ENCODE measurements around the gene ANTXR1.

The ANTXR1 gene

DNA sequence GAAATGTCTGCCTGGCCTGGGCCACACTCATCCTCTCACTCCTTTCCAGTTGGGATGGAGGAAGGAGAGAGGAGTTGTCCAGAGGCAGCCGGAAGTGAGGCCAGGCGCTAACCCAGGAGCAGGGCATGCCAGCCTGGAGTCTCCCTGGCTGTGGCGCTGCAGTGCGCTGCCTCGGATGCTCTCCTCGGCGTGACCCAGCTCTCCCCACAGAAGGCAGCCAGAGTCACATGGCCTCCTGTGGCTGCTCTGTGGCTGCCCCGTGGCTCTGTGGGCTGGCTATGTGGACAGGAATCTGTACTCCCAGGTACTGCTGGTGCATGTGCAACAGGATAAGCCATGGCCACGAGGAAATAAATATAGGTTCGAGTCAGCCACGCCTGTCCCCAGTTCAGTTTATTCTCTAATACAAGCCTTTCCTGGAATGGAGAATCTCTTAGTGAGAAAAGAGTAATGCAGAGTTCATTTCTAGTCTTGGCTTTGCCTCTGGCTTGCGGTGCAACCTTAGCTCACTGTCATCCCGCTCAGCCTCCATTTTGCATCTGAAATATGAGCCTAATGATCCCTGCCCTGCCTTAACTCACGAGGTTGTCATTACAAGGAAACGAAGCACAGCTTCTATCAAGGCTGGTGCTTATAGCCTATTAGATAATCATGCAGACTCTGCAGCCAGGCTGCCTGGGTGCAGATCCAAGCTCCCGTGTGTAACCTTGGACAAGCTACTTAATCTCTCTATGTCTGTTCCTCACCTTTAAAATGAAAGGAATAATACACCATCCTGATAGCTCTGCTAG, 106.3 kb downstream of the ANTXR1 start:
- Mint-ChIP-seq H3K9me3 (no peaks in the 10 kb centered on the region), H3K4me1 (no peaks in the 10 kb centered on the region), H3K4me3 (no peak overlapping the region), H3K27ac (no peak overlapping the region), H3K27me3 (peaks cover 3% of the 10 kb centered on the region), H3K36me3 (no peaks in the 10 kb centered on the region)
- ATAC-seq (ENCODE audit: low read depth) = no peak
- DNase-seq (ENCODE audit: low spot score in 2 of 2) = no peak

DNA sequence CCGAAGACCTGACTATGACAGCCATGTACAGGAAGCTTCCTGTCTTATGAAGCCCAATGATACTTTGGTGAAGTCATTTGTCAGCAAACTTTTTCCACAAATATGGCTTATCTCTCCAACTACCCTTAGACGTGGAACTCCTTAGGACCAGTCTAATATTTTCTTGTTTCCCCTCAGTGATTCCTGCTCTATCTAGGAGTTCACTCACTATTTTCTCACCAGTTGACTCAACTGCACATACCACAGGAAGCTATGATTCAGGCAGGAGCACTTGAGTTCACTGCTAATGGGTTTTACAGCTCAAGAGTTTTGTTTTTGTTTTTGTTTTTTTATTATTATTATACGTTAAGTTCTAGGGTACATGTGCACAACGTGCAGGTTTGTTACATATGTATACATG, 109.3 kb downstream of the ANTXR1 start:
- Mint-ChIP-seq H3K4me1 (no peaks in the 10 kb centered on the region), H3K36me3 (no peaks in the 10 kb centered on the region), H3K4me3 (no peak overlapping the region), H3K27me3 (peaks cover 11% of the 10 kb centered on the region), H3K27ac (no peak overlapping the region), H3K9me3 (no peaks in the 10 kb centered on the region)
- ATAC-seq (ENCODE audit: low read depth) = no peak
- no peak for DNase-seq (ENCODE audit: low spot score in 2 of 2)

DNA sequence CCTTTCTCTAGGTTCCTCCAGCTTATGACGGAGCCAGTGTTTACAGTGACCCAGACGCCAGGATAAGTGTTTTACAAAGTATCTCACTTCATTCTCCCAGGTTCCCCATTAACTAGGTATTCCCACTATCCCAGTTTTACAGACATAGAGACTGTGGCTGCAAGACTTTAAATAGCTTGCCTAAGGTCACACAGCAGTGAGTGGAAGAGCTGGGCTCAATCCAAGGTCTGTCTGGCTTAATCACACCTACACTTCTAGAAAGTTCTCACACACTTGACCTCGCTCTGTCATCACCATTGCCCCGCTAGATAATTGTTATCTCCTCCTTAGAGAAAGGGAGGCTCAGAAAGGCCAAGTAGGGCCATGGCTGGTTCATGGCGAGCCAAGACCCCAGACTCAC, 110.2 kb downstream of the ANTXR1 start:
- DNase-seq (ENCODE audit: low spot score in 2 of 2) = no peak
- Mint-ChIP-seq H3K9me3 (no peaks in the 10 kb centered on the region), H3K36me3 (no peaks in the 10 kb centered on the region)

GRCh38 chr2:69124343-69124742, 111.4 kb downstream of the ANTXR1 start:
- no peak overlapping the region for H3K4me3 Mint-ChIP-seq
- no peaks in the 10 kb centered on the region for H3K36me3 Mint-ChIP-seq
- H3K27me3 Mint-ChIP-seq = peaks cover 13% of the 10 kb centered on the region
- ATAC-seq (ENCODE audit: low read depth) (no peak), DNase-seq (ENCODE audit: low spot score in 2 of 2) (no peak)
- no peaks in the 10 kb centered on the region for H3K4me1 Mint-ChIP-seq
- no peaks in the 10 kb centered on the region for H3K9me3 Mint-ChIP-seq
- no peak overlapping the region for H3K27ac Mint-ChIP-seq

More for the DNA sequence above, 110.2 kb downstream of the ANTXR1 start:
- H3K4me1 Mint-ChIP-seq = no peaks in the 10 kb centered on the region
- no peak overlapping the region for H3K27ac Mint-ChIP-seq
- no peak overlapping the region for H3K4me3 Mint-ChIP-seq
- H3K27me3 Mint-ChIP-seq = peaks cover 13% of the 10 kb centered on the region
- ATAC-seq (ENCODE audit: low read depth) = no peak

DNA sequence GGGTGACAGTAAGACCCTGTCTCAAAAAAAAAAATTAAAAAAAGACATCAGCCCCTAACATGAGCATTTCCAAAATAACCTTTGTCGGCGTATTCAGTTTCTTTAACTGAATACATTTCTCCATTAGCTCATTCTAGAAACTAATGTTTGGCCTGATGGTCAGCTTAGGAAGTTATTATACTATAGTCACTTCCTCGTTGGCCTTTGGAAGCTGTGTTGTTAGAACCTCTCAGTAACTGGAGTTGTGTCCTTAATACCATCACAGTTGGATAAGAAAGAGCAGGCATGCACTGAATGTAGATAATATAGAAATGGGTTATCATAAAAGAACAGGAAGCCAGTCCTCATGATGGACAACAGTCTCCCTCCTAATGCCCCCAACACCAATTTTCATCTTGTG, 112.8 kb downstream of the ANTXR1 start:
- peaks cover 13% of the 10 kb centered on the region for H3K27me3 Mint-ChIP-seq

GRCh38 chr2:69126341-69126740, 113.4 kb downstream of the ANTXR1 start:
- H3K36me3 Mint-ChIP-seq = no peaks in the 10 kb centered on the region
- DNase-seq (ENCODE audit: low spot score in 2 of 2) (no peak), ATAC-seq (ENCODE audit: low read depth) (no peak)
- no peak overlapping the region for H3K27ac Mint-ChIP-seq
- H3K4me3 Mint-ChIP-seq = no peak overlapping the region
- no peaks in the 10 kb centered on the region for H3K4me1 Mint-ChIP-seq
- no peaks in the 10 kb centered on the region for H3K9me3 Mint-ChIP-seq
- peaks cover 13% of the 10 kb centered on the region for H3K27me3 Mint-ChIP-seq

More for the DNA sequence above, 112.8 kb downstream of the ANTXR1 start:
- no peaks in the 10 kb centered on the region for H3K9me3 Mint-ChIP-seq
- no peak overlapping the region for H3K27ac Mint-ChIP-seq
- no peaks in the 10 kb centered on the region for H3K36me3 Mint-ChIP-seq
- H3K4me1 Mint-ChIP-seq = no peaks in the 10 kb centered on the region
- H3K4me3 Mint-ChIP-seq = no peak overlapping the region
- DNase-seq (ENCODE audit: low spot score in 2 of 2) (no peak), ATAC-seq (ENCODE audit: low read depth) (no peak)

- H3K27me3 Mint-ChIP-seq = peaks cover 9% of the 10 kb centered on the region
- H3K9me3 Mint-ChIP-seq = no peaks in the 10 kb centered on the region
- no peaks in the 10 kb centered on the region for H3K36me3 Mint-ChIP-seq
- no peak overlapping the region for H3K27ac Mint-ChIP-seq
- no peak overlapping the region for H3K4me3 Mint-ChIP-seq
- H3K4me1 Mint-ChIP-seq = no peaks in the 10 kb centered on the region
- ATAC-seq (ENCODE audit: low read depth) (no peak), DNase-seq (ENCODE audit: low spot score in 2 of 2) (no peak)
These were observed 118.5 kb downstream of the ANTXR1 start for GRCh38 chr2:69131452-69131851.

DNA sequence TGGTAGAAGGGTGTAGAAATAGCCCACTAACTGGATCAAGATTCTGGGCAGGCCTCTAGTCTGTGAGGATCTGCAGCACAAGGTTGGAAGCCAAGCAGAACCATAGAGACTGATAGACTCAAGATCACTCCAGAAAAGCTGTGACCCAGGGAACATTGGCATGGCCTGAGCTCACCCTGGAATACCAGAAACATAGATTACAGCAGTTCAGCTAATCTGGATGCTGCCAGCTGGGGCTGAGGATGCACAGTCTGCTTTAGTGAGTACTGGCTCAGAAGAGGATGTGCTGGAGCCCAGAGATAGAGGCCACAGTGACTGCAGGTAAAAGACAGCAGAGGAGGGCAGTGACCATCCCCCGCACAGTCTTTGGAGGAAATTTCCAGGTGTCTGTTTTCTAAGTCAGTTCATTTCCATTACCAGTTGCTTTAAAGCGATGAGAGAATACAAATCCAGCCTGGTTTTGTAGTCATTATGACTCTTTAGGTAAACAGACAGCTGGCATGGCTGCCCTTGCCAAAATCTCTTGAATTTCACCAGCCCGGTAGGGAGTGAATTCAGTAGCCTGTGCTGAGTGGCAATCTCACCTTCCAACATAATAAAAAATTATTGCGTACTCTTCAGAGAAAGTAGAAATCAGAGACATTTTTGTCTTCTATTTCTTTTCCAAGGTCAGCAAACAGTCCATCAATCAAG, 119.2 kb downstream of the ANTXR1 start:
- Mint-ChIP-seq H3K4me3 (no peak overlapping the region), H3K27me3 (peaks cover 6% of the 10 kb centered on the region), H3K4me1 (no peaks in the 10 kb centered on the region), H3K27ac (no peak overlapping the region), H3K9me3 (no peaks in the 10 kb centered on the region), H3K36me3 (no peaks in the 10 kb centered on the region)
- ATAC-seq (ENCODE audit: low read depth) = no peak
- DNase-seq (ENCODE audit: low spot score in 2 of 2) = no peak

GRCh38 chr2:69132960-69133590, 120.1 kb downstream of the ANTXR1 start:
- Mint-ChIP-seq H3K4me1 (no peaks in the 10 kb centered on the region), H3K27ac (no peak overlapping the region), H3K36me3 (no peaks in the 10 kb centered on the region), H3K9me3 (no peaks in the 10 kb centered on the region), H3K4me3 (no peak overlapping the region), H3K27me3 (peaks cover 1% of the 10 kb centered on the region)
- no peak for DNase-seq (ENCODE audit: low spot score in 2 of 2)
- ATAC-seq (ENCODE audit: low read depth) = no peak

DNA sequence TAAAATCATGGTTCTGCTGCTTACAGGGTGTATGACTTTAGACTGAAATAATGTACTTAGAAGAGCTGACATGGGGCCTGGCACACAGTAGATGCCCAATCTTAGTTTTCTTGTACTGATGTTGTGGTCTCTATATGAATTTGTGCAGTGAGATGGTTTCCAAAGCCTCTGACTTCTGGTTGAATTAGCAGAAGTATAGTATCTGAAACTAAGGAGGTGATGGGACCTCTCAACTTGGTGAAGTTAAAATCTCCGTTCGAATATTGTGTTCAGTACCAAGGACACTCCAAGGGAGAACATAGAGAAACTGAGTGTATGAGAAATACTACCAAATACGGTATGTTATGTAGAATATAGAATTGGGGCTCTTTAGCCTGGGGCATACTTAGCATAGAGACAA, 120.9 kb downstream of the ANTXR1 start:
- no peaks in the 10 kb centered on the region for H3K9me3 Mint-ChIP-seq
- H3K36me3 Mint-ChIP-seq = no peaks in the 10 kb centered on the region
- DNase-seq (ENCODE audit: low spot score in 2 of 2) = no peak
- H3K27me3 Mint-ChIP-seq = peaks cover 1% of the 10 kb centered on the region
- ATAC-seq (ENCODE audit: low read depth) = no peak
- no peak overlapping the region for H3K27ac Mint-ChIP-seq
- no peak overlapping the region for H3K4me3 Mint-ChIP-seq
- H3K4me1 Mint-ChIP-seq = no peaks in the 10 kb centered on the region

DNA sequence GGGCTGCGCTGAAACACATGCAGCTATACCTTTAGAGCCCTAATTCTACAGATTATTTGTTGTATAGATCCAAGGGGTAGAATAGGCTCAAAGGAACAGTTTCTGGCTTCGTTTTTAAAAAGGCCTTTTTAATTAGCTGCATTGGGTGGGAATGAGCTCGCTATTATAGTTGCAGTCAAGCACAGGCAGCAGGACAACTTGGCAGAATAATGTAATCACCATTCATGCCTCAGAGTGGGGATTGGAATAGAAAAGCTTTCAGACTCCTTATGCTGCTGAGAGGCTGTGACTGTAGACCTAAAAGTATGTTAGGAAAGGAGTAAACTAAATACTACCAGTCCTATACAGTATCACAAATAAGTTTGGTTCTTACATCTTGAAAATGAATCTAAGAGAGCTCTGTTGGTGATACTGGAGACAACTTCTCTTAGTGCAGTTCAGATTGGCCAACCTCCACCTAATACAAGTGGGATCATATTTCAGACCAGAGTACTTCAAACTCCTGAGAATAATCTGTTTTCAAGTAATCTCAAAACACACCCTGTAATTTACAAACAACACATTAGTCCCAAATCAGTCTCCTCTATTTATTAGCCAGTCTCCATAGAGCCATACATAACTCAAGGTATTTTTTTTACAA, 121.4 kb downstream of the ANTXR1 start:
- H3K4me1 Mint-ChIP-seq = no peaks in the 10 kb centered on the region
- ATAC-seq (ENCODE audit: low read depth) = no peak
- H3K27me3 Mint-ChIP-seq = peaks cover 1% of the 10 kb centered on the region
- no peak for DNase-seq (ENCODE audit: low spot score in 2 of 2)
- no peaks in the 10 kb centered on the region for H3K36me3 Mint-ChIP-seq
- no peaks in the 10 kb centered on the region for H3K9me3 Mint-ChIP-seq
- no peak overlapping the region for H3K4me3 Mint-ChIP-seq
- no peak overlapping the region for H3K27ac Mint-ChIP-seq

GRCh38 chr2:69138247-69138772, 125.3 kb downstream of the ANTXR1 start:
- ATAC-seq (ENCODE audit: low read depth) (no peak), DNase-seq (ENCODE audit: low spot score in 2 of 2) (no peak)
- Mint-ChIP-seq H3K4me1 (no peaks in the 10 kb centered on the region), H3K9me3 (no peaks in the 10 kb centered on the region), H3K27me3 (peaks cover 9% of the 10 kb centered on the region), H3K36me3 (no peaks in the 10 kb centered on the region), H3K27ac (no peak overlapping the region), H3K4me3 (no peak overlapping the region)

- DNase-seq (ENCODE audit: low spot score in 2 of 2) (no peak), ATAC-seq (ENCODE audit: low read depth) (no peak)
- Mint-ChIP-seq H3K4me1 (no peaks in the 10 kb centered on the region), H3K9me3 (no peaks in the 10 kb centered on the region), H3K4me3 (no peak overlapping the region), H3K27ac (no peak overlapping the region), H3K36me3 (no peaks in the 10 kb centered on the region), H3K27me3 (peaks cover 9% of the 10 kb centered on the region)
These were observed 125.9 kb downstream of the ANTXR1 start for GRCh38 chr2:69138793-69139459.
